Measurements from ENCODE around the gene GRM5. TPM values are rescaled to one million over a fixed set of nuclear protein-coding genes. Genes with fewer than 3 reads are reported as not detected.

Gene GRM5
- total RNA-seq, 4 donors from 2014 or later = 0.09 TPM; not detected in 3

DNA sequence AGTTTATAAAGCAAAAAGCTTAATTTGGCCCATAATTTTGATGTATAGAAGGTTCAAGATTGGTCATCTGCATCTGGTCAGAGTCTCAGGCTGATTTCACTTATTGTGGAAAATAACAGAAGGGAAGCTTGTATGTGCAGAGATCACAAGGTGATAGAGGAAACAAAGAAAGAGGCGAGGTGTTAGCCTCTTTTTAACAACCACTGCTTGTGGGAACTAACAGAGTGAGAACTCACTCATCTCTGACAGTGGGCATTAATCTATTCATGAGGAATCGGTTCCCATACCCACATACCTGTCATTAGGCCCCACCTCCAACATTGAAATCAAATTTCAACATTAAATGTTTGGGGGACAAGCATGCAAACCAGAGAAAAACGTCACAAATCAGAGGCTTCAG lies 250.3 kb downstream of the GRM5 start:
- Histone ChIP-seq H3K9me3 (no peaks in the 10 kb centered on the region), H3K4me1 (no peaks in the 10 kb centered on the region), H3K4me3 (no peak overlapping the region), H3K36me3 (no peaks in the 10 kb centered on the region), H3K27me3 (no peaks in the 10 kb centered on the region), H3K27ac (no peak overlapping the region)
- 70 to 83% methylated on average over 1 to 2 of the region's 3 CpGs for WGBS, 2 donors
- intact Hi-C loops (cut with DNase I) = no loop called here
- no peak for DNase-seq
- TF ChIP-seq, protein P1, sequence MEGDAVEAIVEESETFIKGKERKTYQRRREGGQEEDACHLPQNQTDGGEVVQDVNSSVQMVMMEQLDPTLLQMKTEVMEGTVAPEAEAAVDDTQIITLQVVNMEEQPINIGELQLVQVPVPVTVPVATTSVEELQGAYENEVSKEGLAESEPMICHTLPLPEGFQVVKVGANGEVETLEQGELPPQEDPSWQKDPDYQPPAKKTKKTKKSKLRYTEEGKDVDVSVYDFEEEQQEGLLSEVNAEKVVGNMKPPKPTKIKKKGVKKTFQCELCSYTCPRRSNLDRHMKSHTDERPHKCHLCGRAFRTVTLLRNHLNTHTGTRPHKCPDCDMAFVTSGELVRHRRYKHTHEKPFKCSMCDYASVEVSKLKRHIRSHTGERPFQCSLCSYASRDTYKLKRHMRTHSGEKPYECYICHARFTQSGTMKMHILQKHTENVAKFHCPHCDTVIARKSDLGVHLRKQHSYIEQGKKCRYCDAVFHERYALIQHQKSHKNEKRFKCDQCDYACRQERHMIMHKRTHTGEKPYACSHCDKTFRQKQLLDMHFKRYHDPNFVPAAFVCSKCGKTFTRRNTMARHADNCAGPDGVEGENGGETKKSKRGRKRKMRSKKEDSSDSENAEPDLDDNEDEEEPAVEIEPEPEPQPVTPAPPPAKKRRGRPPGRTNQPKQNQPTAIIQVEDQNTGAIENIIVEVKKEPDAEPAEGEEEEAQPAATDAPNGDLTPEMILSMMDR (IDR thresholded peaks at IDR 0.05) = no peak
- no peak for TF ChIP-seq POLR2A (IDR thresholded peaks at IDR 0.05)

DNA sequence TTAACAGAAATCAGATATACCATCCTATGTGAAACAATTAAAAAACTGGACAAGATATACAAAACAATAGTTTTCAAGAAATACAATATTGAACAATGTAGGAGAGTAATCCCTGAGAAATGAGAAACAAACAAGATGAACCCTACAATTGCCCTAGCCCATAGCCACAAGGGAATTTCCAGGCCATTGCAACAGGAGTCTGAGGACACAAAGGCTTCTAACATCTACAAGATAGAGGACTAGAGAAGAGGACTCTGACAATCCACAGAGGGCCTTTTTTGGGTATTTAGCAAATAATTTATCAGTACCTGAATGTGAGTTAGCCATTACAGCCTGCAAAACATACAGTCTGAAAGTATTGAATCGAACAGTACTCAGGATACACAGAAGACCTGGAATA lies 251.7 kb downstream of the GRM5 start:
- Histone ChIP-seq H3K36me3 (no peaks in the 10 kb centered on the region), H3K4me1 (no peaks in the 10 kb centered on the region), H3K9me3 (no peaks in the 10 kb centered on the region), H3K4me3 (no peak overlapping the region), H3K27me3 (no peaks in the 10 kb centered on the region), H3K27ac (no peak overlapping the region)
- DNase-seq = no peak
- intact Hi-C loops (cut with DNase I) = no loop called here
- 0% methylated on average over 1 of the region's 1 CpG for WGBS, 2 donors
- TF ChIP-seq POLR2A (IDR thresholded peaks at IDR 0.05) = no peak

DNA sequence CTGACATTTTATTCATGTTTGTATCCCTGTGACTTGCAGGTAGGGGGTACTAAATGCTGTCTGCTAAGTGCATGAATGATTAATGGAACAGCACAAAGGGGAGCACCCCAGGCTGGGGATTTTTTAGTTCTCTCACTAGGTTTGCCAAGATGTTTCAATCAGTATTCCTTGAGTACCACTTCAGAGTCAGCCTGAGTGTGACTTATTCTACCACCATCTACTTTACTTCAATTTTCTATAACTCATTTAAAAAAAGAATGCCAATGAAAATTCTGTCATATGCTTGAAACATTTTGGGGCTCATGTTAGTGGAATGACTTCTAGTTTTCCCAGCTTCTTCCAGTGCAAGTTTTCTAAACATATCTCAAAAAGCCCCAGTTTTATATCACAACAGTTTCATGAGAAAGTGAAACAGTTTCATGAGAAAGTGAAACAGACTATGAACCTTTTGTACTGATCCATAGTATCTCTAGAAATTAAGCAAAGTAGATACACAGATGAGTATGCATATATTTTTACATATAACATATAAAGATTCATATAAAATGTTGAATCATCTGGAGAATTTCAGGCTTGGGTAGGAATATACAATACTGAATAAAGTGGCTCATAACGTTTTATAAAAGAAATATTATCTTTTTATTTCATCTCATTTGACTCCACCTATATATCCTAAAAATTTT lies 252.4 kb downstream of the GRM5 start:
- Histone ChIP-seq H3K4me1 (no peaks in the 10 kb centered on the region), H3K9me3 (no peaks in the 10 kb centered on the region), H3K4me3 (no peak overlapping the region), H3K27me3 (no peaks in the 10 kb centered on the region), H3K36me3 (no peaks in the 10 kb centered on the region), H3K27ac (no peak overlapping the region)
- intact Hi-C loops (cut with DNase I) = no loop called here
- DNase-seq = no peak
- TF ChIP-seq POLR2A (IDR thresholded peaks at IDR 0.05) = no peak
- TF ChIP-seq, protein P1 (IDR thresholded peaks at IDR 0.05) = no peak
- 37 to 46% methylated on average over 1 of the region's 1 CpG for WGBS, 2 donors

DNA sequence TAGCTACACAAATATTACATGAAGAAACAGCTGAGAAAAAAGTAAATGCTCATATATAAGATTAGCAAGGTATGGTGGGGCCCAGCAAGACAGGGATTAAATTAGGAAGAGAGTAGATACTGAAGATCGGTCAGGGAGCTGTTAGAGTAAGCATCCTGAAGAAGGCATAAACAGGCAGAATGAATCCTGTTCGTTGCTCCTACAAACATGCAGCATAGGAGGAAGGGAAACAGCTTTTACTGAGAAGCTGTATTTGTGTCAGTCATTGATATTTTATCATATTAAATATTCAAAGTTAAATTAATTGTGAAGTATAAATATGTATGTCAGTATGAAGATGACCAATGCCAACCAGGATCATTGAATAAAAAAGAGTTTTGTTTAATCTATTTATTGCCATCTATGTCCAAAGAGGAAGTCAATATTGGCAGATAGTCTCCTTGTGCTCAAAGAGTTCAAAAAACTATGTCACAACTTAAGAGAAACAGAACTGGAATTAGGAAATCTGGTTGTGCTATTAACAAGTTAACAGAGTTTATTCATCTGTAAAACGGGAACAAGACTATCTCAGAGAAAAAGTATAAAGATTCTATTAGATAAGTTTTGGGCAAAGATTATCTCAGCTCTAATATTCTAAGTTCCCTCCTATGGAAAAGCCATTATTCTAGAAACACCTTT lies 255.2 kb downstream of the GRM5 start:
- Histone ChIP-seq H3K36me3 (no peaks in the 10 kb centered on the region), H3K9me3 (no peaks in the 10 kb centered on the region), H3K27me3 (no peaks in the 10 kb centered on the region), H3K4me3 (no peak overlapping the region), H3K27ac (no peak overlapping the region), H3K4me1 (no peaks in the 10 kb centered on the region)
- WGBS, 2 donors = 59% methylated on average over 3 of the region's 3 CpGs
- intact Hi-C loops (cut with DNase I) = no loop called here
- TF ChIP-seq, protein P1 (IDR thresholded peaks at IDR 0.05) = no peak
- TF ChIP-seq POLR2A (IDR thresholded peaks at IDR 0.05) = no peak
- DNase-seq = no peak

DNA sequence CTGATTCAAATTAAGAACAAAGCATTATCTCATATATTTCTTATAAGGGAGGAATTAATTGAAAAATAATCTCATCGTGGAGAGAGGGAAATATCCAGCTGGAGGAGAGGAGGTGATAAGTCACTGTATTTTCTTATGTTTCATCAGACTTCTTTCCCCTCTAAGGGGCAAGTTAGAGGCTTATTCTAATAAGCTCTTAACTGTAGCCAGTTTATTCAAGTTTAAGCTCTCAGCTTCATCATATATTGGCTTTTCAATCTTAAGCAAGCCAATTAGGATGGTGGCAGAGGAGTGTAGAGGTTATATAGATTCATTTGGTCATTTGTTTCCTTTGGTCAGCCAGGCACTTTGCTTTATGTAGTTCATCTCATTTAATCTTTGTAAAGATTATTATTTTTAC lies 256.7 kb downstream of the GRM5 start:
- no peak for TF ChIP-seq POLR2A (IDR thresholded peaks at IDR 0.05)
- TF ChIP-seq, protein P1 (IDR thresholded peaks at IDR 0.05) = no peak
- H3K27ac ChIP-seq = no peak overlapping the region
- no peaks in the 10 kb centered on the region for H3K9me3 ChIP-seq
- intact Hi-C loops (cut with DNase I) = no loop called here
- no peaks in the 10 kb centered on the region for H3K4me1 ChIP-seq
- no peak for DNase-seq
- no peak overlapping the region for H3K4me3 ChIP-seq
- WGBS, 2 donors = 61 to 77% methylated on average over 1 of the region's 1 CpG
- H3K36me3 ChIP-seq = no peaks in the 10 kb centered on the region
- H3K27me3 ChIP-seq = no peaks in the 10 kb centered on the region

All from esophagus squamous epithelium (tissue), 5 donors.